ENCODE measurements around the gene ASPSCR1. TPM values are rescaled to one million over a fixed set of nuclear protein-coding genes. Genes with fewer than 3 reads are reported as not detected.

ASPSCR1 gene
- total and polyA plus RNA-seq, 9 of the 15 experiments (the other 6 are each of a cell fraction or from before 2014, with no cell fraction given), result 0.90 to 36.9 (median 11.6) TPM

- TF ChIP-seq TFAP4 (CRISPR knock-in tag; IDR thresholded peaks at IDR 0.05; ENCODE audit: borderline replicate concordance) (0 out of 2 replicates have a peak, but pooled peaks have one; percentile 8), NBN (IDR thresholded peaks at IDR 0.05; ENCODE audit: low read depth) (no peak), SIN3A (IDR thresholded peaks at IDR 0.05; ENCODE audit: borderline replicate concordance in 2 of 2, control insufficient read depth in 1 of 2, low read depth in 2 of 2, low read length in 2 of 2) (0 out of 4 replicates have a peak, but pooled peaks of 1 of the 2 experiments have one; percentile 24), CBFA2T3 (IDR thresholded peaks at IDR 0.05) (peak; percentile 68; the same call in 1 of the 2 replicates), ZNF197 (CRISPR knock-in tag; IDR thresholded peaks at IDR 0.05; ENCODE audit: low read depth) (no peak), KDM5B (IDR thresholded peaks at IDR 0.05; ENCODE audit: insufficient replicate concordance, low read depth, low read length) (no peak), TRIM25 (IDR thresholded peaks at IDR 0.05; ENCODE audit: borderline replicate concordance) (no peak), ZNF740 (CRISPR knock-in tag; IDR thresholded peaks at IDR 0.05) (no peak), ZNF740 (tag; IDR thresholded peaks at IDR 0.05) (no peak), CTBP1 (IDR thresholded peaks at IDR 0.05; ENCODE audit: borderline replicate concordance) (peak; percentile 26; the same call in 1 of the 2 replicates), SIN3B (IDR thresholded peaks at IDR 0.05; ENCODE audit: low read depth) (0 out of 2 replicates have a peak, but pooled peaks have one; percentile 13), ZNF668 (CRISPR knock-in tag; IDR thresholded peaks at IDR 0.05) (no peak), EGR1 (conservative IDR thresholded peaks at IDR 0.05) (peak; percentile 20), ZNF274 (IDR thresholded peaks at IDR 0.05; ENCODE audit: borderline replicate concordance, low read depth, low read length) (no peak), CREM (IDR thresholded peaks at IDR 0.05; ENCODE audit: low read depth) (peak; percentile 23; the same call in 1 of the 2 replicates)
These were observed 43.9 kb downstream of the ASPSCR1 start (continued) for GRCh38 chr17:82021107-82021899.

Data from K562 (cell line).